Measurements from ENCODE around the gene KRTAP5-10.
"Not testable (repeated sequence)": the region's sequence is repeated elsewhere in the genome, so short reads cannot be mapped to it uniquely, and the experiment has no call there.

The KRTAP5-10 gene

DNA sequence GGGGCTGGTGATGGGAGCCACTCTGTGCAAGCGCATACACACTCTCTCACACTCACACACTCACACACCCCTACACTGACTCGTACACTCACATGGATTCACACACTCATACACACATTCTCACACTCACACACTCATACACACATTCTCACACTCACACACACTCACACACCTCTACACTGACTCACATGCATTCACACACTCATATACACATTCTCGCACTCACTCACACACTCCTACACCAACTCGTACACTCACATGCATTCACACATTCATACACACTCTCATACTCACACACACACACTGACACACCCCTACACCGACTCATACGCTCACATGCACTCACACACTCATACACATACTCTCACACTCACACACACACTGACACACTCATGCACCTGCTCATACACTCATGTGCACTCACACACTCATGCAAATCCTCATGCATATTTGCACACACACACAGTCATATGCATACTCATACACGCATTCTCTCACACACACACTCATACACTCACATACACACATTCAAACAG lies 12.2 kb downstream of the KRTAP5-10 start:
- no peaks in the 10 kb centered on the region for H3K9me3 ChIP-seq (ENCODE audit: control insufficient read depth, insufficient read depth, low read depth, low read length)
- H3K36me3 ChIP-seq (ENCODE audit: control insufficient read depth in 2 of 2, insufficient read depth in 1 of 2, low read length in 2 of 2), result no peaks in the 10 kb centered on the region
- H3K4me3 ChIP-seq (ENCODE audit: low read depth, low read length), result no peak overlapping the region
- CTCF ChIA-PET, result no interaction called here
- TF ChIP-seq GLI4 (tag by site-specific recombination; IDR thresholded peaks at IDR 0.05) (no peak), ZNF776 (tag by site-specific recombination; IDR thresholded peaks at IDR 0.05; ENCODE audit: borderline replicate concordance) (no peak), KLF8 (tag by site-specific recombination; IDR thresholded peaks at IDR 0.05) (no peak)
- no peaks in the 10 kb centered on the region for H3K4me1 ChIP-seq (ENCODE audit: control insufficient read depth, insufficient read depth, low read length)
- POLR2A ChIA-PET, result no interaction called here
- H3K27ac ChIP-seq (ENCODE audit: extremely low read depth, low read depth, low read length), result no peak overlapping the region

DNA sequence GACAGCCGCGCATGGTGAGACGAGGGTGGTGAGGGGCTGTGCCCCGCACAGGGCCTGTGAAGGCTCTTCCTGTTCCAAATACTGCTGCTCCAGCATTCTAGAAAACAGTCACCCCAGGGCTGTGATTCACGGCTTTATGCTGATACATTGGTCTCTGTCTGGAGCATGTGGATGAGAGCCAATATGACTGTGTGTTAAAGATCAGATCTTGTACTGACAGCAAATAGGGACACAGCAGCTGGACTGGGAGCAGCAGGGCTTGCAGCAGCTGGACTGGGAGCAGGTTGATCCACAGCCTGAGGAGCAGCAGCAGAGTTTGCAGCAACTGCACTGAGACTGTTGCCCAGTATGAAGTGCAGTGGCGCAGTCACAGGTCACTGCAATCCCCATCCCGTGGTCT lies 14.2 kb downstream of the KRTAP5-10 start:
- H3K9me3 ChIP-seq (ENCODE audit: control insufficient read depth, insufficient read depth, low read depth, low read length); H3K27ac ChIP-seq (ENCODE audit: extremely low read depth, low read depth, low read length); H3K4me3 ChIP-seq (ENCODE audit: low read depth, low read length); H3K4me1 ChIP-seq (ENCODE audit: control insufficient read depth, insufficient read depth, low read length); H3K36me3 ChIP-seq (ENCODE audit: control insufficient read depth in 2 of 2, insufficient read depth in 1 of 2, low read length in 2 of 2): not testable (repeated sequence)
- ChIA-PET CTCF (interaction anchor here (0.6 to 1.8 kb wide), 15 partner anchors 8 to 1080 kb away, joined by 3 to 5 read pairs (median 3); no protein-coding TSS in a partner anchor), POLR2A (interaction anchor here (0.7 to 1.0 kb wide), 2 partner anchors 11 to 127 kb away, joined by 3 to 4 read pairs; partner anchors contain the start of gene NADSYN1)

DNA sequence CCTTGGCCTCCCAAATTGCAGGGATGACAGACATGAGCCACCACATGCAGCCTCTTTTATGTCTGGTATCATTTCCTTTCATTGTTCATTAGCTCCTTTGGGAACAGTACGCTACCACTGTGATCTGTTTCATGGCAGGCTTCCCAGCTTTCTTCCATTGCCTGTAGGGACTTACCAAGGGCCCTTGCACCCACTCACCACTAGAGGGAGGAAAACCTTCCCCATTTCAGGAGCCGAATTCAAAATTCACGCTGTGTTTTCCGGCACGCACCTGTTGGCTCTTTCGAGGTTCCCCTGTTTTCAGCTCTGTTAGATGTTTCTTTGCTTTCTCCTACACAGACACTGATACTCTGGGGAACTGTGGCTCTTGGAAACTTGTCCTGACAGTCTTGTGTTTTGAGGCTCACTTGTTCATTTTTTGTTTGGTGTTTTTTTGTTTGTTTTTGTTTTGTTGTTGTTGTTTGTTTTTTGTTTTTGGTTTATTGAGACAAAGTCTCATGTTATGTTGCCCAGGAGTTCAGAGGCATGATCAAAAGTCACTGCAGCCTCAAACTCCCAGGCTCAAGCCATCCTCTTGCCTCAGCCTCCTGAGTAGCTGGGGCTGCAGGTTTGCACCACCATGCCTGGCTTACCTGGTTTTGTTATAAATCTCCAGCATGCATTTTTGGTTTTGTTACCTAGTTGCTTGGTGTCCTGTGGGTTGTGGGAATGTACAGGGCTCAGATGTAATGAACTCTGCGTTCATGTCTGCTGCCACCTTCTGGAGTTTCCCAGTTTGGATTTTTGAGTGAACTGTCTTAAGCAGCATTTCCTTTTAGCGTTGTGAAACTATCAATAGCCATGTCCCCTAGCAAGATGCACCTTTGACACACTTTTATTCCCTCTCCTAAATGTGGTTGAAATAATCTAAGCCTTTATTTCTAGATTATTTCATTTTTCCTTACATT lies 15.0 kb downstream of the KRTAP5-10 start:
- Histone ChIP-seq H3K36me3 (ENCODE audit: control insufficient read depth in 2 of 2, insufficient read depth in 1 of 2, low read length in 2 of 2) (no peaks in the 10 kb centered on the region), H3K4me3 (ENCODE audit: low read depth, low read length) (no peak overlapping the region), H3K4me1 (ENCODE audit: control insufficient read depth, insufficient read depth, low read length) (no peaks in the 10 kb centered on the region), H3K27ac (ENCODE audit: extremely low read depth, low read depth, low read length) (no peak overlapping the region), H3K9me3 (ENCODE audit: control insufficient read depth, insufficient read depth, low read depth, low read length) (no peaks in the 10 kb centered on the region)
- POLR2A ChIA-PET, result interaction anchor here (0.7 to 1.0 kb wide), 2 partner anchors 12 to 127 kb away, joined by 3 to 4 read pairs; partner anchors contain the start of gene NADSYN1
- CTCF ChIA-PET, result interaction anchor here (0.6 to 1.8 kb wide), 20 partner anchors 9 to 1080 kb away, joined by 3 to 7 read pairs (median 3); no protein-coding TSS in a partner anchor
- TF ChIP-seq, protein P1, sequence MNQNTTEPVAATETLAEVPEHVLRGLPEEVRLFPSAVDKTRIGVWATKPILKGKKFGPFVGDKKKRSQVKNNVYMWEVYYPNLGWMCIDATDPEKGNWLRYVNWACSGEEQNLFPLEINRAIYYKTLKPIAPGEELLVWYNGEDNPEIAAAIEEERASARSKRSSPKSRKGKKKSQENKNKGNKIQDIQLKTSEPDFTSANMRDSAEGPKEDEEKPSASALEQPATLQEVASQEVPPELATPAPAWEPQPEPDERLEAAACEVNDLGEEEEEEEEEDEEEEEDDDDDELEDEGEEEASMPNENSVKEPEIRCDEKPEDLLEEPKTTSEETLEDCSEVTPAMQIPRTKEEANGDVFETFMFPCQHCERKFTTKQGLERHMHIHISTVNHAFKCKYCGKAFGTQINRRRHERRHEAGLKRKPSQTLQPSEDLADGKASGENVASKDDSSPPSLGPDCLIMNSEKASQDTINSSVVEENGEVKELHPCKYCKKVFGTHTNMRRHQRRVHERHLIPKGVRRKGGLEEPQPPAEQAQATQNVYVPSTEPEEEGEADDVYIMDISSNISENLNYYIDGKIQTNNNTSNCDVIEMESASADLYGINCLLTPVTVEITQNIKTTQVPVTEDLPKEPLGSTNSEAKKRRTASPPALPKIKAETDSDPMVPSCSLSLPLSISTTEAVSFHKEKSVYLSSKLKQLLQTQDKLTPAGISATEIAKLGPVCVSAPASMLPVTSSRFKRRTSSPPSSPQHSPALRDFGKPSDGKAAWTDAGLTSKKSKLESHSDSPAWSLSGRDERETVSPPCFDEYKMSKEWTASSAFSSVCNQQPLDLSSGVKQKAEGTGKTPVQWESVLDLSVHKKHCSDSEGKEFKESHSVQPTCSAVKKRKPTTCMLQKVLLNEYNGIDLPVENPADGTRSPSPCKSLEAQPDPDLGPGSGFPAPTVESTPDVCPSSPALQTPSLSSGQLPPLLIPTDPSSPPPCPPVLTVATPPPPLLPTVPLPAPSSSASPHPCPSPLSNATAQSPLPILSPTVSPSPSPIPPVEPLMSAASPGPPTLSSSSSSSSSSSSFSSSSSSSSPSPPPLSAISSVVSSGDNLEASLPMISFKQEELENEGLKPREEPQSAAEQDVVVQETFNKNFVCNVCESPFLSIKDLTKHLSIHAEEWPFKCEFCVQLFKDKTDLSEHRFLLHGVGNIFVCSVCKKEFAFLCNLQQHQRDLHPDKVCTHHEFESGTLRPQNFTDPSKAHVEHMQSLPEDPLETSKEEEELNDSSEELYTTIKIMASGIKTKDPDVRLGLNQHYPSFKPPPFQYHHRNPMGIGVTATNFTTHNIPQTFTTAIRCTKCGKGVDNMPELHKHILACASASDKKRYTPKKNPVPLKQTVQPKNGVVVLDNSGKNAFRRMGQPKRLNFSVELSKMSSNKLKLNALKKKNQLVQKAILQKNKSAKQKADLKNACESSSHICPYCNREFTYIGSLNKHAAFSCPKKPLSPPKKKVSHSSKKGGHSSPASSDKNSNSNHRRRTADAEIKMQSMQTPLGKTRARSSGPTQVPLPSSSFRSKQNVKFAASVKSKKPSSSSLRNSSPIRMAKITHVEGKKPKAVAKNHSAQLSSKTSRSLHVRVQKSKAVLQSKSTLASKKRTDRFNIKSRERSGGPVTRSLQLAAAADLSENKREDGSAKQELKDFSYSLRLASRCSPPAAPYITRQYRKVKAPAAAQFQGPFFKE (tag by site-specific recombination; IDR thresholded peaks at IDR 0.05; ENCODE audit: borderline replicate concordance), result no peak
- TF ChIP-seq, protein P2, sequence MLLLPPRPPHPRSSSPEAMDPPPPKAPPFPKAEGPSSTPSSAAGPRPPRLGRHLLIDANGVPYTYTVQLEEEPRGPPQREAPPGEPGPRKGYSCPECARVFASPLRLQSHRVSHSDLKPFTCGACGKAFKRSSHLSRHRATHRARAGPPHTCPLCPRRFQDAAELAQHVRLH (tag by site-specific recombination; IDR thresholded peaks at IDR 0.05), result no peak
- TF ChIP-seq ZSCAN30 (tag by site-specific recombination; IDR thresholded peaks at IDR 0.05) (peak; percentile 28; the same call in 1 of the 2 replicates), ZNF654 (tag by site-specific recombination; IDR thresholded peaks at IDR 0.05; ENCODE audit: low read depth) (peak; percentile 25), KLF9 (tag by site-specific recombination; IDR thresholded peaks at IDR 0.05; ENCODE audit: low read depth) (no peak), KLF10 (tag by site-specific recombination; IDR thresholded peaks at IDR 0.05) (no peak), SCRT2 (tag by site-specific recombination; IDR thresholded peaks at IDR 0.05) (peak; percentile 98), ZNF214 (tag by site-specific recombination; IDR thresholded peaks at IDR 0.05; ENCODE audit: borderline replicate concordance) (no peak), BCL11B (tag by site-specific recombination; IDR thresholded peaks at IDR 0.05; ENCODE audit: low read depth) (no peak), OSR2 (tag by site-specific recombination; IDR thresholded peaks at IDR 0.05) (peak; percentile 29; the same call in 1 of the 2 replicates), SCRT1 (tag by site-specific recombination; IDR thresholded peaks at IDR 0.05; ENCODE audit: borderline replicate concordance) (peak; percentile 94), GLIS1 (tag by site-specific recombination; IDR thresholded peaks at IDR 0.05) (peak; percentile 69), IKZF3 (tag by site-specific recombination; IDR thresholded peaks at IDR 0.05) (peak; percentile 63; the same call in 1 of the 2 replicates)
- TF ChIP-seq, protein P3, sequence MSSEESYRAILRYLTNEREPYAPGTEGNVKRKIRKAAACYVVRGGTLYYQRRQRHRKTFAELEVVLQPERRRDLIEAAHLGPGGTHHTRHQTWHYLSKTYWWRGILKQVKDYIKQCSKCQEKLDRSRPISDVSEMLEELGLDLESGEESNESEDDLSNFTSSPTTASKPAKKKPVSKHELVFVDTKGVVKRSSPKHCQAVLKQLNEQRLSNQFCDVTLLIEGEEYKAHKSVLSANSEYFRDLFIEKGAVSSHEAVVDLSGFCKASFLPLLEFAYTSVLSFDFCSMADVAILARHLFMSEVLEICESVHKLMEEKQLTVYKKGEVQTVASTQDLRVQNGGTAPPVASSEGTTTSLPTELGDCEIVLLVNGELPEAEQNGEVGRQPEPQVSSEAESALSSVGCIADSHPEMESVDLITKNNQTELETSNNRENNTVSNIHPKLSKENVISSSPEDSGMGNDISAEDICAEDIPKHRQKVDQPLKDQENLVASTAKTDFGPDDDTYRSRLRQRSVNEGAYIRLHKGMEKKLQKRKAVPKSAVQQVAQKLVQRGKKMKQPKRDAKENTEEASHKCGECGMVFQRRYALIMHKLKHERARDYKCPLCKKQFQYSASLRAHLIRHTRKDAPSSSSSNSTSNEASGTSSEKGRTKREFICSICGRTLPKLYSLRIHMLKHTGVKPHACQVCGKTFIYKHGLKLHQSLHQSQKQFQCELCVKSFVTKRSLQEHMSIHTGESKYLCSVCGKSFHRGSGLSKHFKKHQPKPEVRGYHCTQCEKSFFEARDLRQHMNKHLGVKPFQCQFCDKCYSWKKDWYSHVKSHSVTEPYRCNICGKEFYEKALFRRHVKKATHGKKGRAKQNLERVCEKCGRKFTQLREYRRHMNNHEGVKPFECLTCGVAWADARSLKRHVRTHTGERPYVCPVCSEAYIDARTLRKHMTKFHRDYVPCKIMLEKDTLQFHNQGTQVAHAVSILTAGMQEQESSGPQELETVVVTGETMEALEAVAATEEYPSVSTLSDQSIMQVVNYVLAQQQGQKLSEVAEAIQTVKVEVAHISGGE (tag by site-specific recombination; conservative IDR thresholded peaks at IDR 0.05; ENCODE audit: low read depth), result no peak
